ENCODE data around the gene EIF3F. TPM values are rescaled to one million over a fixed set of nuclear protein-coding genes. Genes with fewer than 3 reads are reported as not detected.

The EIF3F gene
- total RNA-seq: 100 to 1,000 TPM; 335 to 691 (median 463) TPM

GRCh38 chr11:7986768-7987559 lies at the start of gene EIF3F:
Gene EIF3F, plus strand, starts transcription at chr11:7987337. Its CDS starts 16 bp downstream, at chr11:7987353.
- Histone ChIP-seq H3K36me3 (peaks cover 7% of the 10 kb centered on the region), H3K4me3 (peak within 1 kb of the TSS; percentile 72), H3K27me3 (no peaks in the 10 kb centered on the region), H3K27ac (peak within 1 kb of the TSS; percentile 46), H3K9me3 (no peaks in the 10 kb centered on the region), H3K4me1 (peaks cover 29% of the 10 kb centered on the region)
- WGBS: under 1% methylated on average over 47 of the region's 47 CpGs
- TF ChIP-seq CTCF (IDR thresholded peaks at IDR 0.05) (peak; percentile 86 to 92), EP300 (IDR thresholded peaks at IDR 0.05) (no peak), POLR2A (IDR thresholded peaks at IDR 0.05) (no peak), POLR2AphosphoS5 (IDR thresholded peaks at IDR 0.05) (peak in 2 of 3 donors; percentile 12 to 57)
- DNase-seq (ENCODE audit: low spot score in 2 of 2): peak; percentile 94

- H3K27me3 ChIP-seq: no peaks in the 10 kb centered on the region
- WGBS: 78% methylated on average over 5 of the region's 5 CpGs
- H3K36me3 ChIP-seq: no peaks in the 10 kb centered on the region
- H3K4me1 ChIP-seq: no peaks in the 10 kb centered on the region
- no peak for DNase-seq (ENCODE audit: low spot score in 2 of 2)
- no peak overlapping the region for H3K4me3 ChIP-seq
- TF ChIP-seq EP300 (IDR thresholded peaks at IDR 0.05): no peak
- no peak for TF ChIP-seq POLR2AphosphoS5 (IDR thresholded peaks at IDR 0.05)
- TF ChIP-seq POLR2A (IDR thresholded peaks at IDR 0.05): no peak
- TF ChIP-seq CTCF (IDR thresholded peaks at IDR 0.05): no peak
- H3K27ac ChIP-seq: no peak overlapping the region
- H3K9me3 ChIP-seq: peaks cover 6% of the 10 kb centered on the region
These were observed 46.0 kb upstream of the EIF3F start for GRCh38 chr11:7941146-7941545.

GRCh38 chr11:7941608-7942007 lies 45.5 kb upstream of the EIF3F start, which contains the start of gene OR10A3:
Gene OR10A3, minus strand, starts transcription at chr11:7941708. Its CDS starts 2,188 bp downstream, at chr11:7939520.
- Histone ChIP-seq H3K27me3 (no peaks in the 10 kb centered on the region), H3K36me3 (no peaks in the 10 kb centered on the region), H3K9me3 (peaks cover 6% of the 10 kb centered on the region), H3K4me3 (no peak within 1 kb of the TSS), H3K27ac (no peak within 1 kb of the TSS), H3K4me1 (no peaks in the 10 kb centered on the region)
- DNase-seq (ENCODE audit: low spot score in 2 of 2): no peak
- no peak for TF ChIP-seq EP300 (IDR thresholded peaks at IDR 0.05)
- WGBS: 93% methylated on average over 2 of the region's 2 CpGs

GRCh38 chr11:7944123-7944522 lies 43.0 kb upstream of the EIF3F start:
- H3K27me3 ChIP-seq: peaks cover 8% of the 10 kb centered on the region
- 84% methylated on average over 2 of the region's 2 CpGs for WGBS
- DNase-seq (ENCODE audit: low spot score in 2 of 2): no peak
- no peak overlapping the region for H3K4me3 ChIP-seq
- no peaks in the 10 kb centered on the region for H3K4me1 ChIP-seq
- peaks cover 6% of the 10 kb centered on the region for H3K9me3 ChIP-seq
- H3K36me3 ChIP-seq: no peaks in the 10 kb centered on the region
- TF ChIP-seq EP300 (IDR thresholded peaks at IDR 0.05) (no peak), POLR2AphosphoS5 (IDR thresholded peaks at IDR 0.05) (no peak), CTCF (IDR thresholded peaks at IDR 0.05) (no peak), POLR2A (IDR thresholded peaks at IDR 0.05) (no peak)
- no peak overlapping the region for H3K27ac ChIP-seq

- DNase-seq (ENCODE audit: low spot score in 2 of 2): no peak
- peaks cover 8% of the 10 kb centered on the region for H3K27me3 ChIP-seq
These were observed 37.2 kb upstream of the EIF3F start for GRCh38 chr11:7949934-7950333.

More at GRCh38 chr11:7949934-7950333, 37.2 kb upstream of the EIF3F start:
- 77% methylated on average over 1 of the region's 1 CpG for WGBS
- Histone ChIP-seq H3K9me3 (no peaks in the 10 kb centered on the region), H3K4me1 (no peaks in the 10 kb centered on the region), H3K36me3 (no peaks in the 10 kb centered on the region), H3K27ac (no peak overlapping the region), H3K4me3 (no peak overlapping the region)
- no peak for TF ChIP-seq EP300 (IDR thresholded peaks at IDR 0.05)
- TF ChIP-seq POLR2AphosphoS5 (IDR thresholded peaks at IDR 0.05): no peak
- TF ChIP-seq POLR2A (IDR thresholded peaks at IDR 0.05): no peak
- no peak for TF ChIP-seq CTCF (IDR thresholded peaks at IDR 0.05)

Measured in suprapubic skin (tissue), 4 donors.